Activated CD8-positive, alpha-beta memory T cell treated with anti-CD3 and anti-CD28 coated beads for 48 hours (primary cell): ENCODE data around the gene CDK5RAP2.
"Not testable (repeated sequence)": the region's sequence is repeated elsewhere in the genome, so short reads cannot be mapped to it uniquely, and the experiment has no call there.

Experiments used
- DNase-seq, 3 experiments: peaks; one replicate each; pipeline ENCODE4 v3.0.0-alpha.2; 2020; ENCODE audit warnings: low read depth in 2 of 3, low spot score in 2 of 3

CDK5RAP2 gene

DNA sequence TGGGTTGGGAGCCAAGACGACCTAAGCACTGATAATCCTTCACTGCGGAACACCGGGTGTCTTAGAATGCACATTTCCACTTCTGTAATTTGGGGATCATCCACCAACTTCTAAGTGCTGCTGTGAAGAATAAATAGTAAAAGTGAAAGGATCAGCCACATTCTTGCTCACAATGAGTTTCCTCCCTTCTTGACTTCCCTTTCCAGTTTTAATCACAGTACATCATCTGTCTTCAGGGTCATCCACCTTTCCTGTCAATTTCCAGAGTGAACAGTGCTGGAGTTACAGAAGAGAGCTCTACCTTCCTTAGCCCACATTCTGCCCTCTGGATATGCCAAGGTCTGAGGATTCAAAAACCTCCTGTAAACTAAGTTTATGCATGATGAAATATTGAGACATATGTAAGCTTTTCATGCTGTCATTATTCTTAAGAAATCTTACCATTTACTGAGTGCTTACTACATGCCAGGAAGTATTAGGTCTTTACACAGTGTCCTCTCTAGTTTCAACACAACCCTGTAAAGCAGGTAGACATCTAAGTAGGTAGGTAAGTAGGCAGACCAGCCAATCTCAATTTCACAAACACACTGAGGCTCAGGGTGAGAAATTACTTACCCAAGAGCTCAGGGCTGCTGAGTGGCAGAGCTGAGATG is 105.2 kb downstream of the CDK5RAP2 start:
- no peak for DNase-seq

DNA sequence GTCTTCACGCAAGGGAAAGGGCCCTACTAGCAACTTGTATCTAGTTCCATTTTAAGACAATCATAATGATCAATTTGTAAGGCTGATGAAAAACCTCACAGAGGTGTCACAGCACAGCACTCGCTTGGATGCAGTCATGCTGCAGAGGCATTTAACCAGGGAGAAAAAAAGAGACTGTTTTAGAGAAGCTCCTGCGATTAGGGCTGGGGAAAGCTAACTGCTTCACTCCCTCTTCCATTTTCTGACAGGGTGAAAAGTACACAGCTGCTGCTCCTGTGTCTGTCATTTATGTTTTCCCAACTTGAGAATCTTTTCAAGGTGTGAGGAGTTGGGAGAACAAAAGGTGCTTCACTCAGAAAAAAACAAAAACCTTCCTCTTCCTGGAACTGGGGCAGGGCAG is 106.4 kb downstream of the CDK5RAP2 start:
- no peak for DNase-seq

DNA sequence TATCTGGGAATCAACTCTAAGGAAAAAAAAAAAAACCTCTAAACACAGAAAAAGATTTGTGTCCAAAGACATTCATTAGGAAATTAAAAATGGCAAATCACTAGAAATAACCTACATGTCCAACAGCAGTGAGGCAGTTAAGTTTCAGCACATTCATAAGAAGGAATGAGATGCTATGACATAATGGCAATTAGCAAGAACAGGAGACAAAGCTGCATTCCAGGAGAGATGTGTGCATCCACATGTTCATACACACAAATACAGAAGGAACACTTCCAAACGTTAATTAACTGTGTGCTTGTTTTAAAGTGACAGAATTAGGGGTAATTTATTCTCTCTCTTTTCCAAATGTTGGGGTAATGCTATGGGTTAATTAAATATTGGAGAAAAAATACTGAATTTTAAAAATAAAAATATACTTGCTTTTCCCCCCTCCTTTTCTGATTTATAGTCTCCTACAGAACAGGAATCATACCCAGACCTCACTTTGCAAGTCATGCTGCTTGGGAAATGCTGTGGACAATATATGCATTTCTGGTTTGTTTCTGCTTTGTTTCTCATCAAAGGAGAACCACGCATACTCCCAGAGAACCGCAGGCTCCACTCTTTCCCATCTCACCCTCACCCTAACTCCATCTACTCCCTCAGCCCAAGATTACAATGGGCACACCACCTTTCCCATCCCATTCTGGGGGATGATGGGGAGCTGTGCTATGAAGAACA is 114.1 kb downstream of the CDK5RAP2 start:
- no peak for DNase-seq

DNA sequence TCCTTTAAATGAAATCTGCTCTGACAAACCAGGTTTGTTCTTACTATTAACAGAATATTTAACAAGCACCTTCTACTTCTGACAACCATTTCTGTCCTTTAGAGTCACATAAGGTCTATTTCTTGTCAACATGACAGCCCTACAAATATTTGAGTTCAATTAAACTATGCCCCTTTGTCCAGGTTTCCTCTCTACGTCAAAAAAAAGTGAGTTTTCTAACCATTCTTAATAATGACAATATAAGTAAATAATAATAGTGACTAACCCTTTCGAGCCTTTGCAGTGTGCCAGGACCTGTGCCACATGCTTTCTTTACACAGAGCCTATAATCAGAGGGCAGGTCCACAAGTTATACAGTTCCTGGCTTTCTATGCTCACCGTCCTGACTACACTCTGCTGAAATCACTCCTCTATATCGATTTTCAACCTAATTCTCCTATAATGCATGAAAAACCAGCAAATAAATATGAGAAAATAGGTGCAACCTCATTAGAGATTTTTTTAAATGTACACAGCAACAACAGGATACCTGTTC is 115.0 kb downstream of the CDK5RAP2 start:
- DNase-seq, result no peak

DNA sequence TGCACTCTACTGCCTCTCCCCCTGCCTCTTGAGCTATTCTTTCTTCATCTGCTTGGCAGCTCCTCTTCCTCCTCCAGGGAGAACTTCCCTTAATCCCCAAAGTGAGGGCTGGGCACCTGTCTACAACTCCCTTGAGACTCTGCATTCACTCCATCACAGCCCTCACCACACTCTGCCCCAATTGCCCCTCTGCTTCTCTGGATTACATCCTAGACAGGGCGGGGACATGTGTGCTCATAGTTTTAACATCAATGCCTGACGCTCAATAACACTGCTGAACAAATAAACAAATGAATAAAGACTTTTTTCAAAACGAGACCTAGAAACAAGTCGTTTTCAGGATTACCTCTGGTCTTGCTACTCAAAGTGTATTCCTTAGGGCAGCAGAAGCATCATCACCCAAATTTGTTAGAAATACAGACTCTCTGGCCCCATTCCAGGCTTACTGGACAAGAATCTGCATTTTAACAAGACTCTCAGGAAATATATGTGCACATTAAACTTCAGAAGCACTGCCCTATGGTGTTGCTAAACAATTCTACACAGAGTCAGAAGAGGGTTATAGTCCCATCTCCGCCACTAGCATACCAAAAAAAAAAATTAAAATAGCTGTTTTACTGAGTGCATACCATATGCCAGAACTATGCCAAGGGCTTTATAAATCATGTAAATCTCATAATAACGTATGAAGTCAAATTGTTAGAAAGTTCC is 115.6 kb downstream of the CDK5RAP2 start:
- no peak for DNase-seq

DNA sequence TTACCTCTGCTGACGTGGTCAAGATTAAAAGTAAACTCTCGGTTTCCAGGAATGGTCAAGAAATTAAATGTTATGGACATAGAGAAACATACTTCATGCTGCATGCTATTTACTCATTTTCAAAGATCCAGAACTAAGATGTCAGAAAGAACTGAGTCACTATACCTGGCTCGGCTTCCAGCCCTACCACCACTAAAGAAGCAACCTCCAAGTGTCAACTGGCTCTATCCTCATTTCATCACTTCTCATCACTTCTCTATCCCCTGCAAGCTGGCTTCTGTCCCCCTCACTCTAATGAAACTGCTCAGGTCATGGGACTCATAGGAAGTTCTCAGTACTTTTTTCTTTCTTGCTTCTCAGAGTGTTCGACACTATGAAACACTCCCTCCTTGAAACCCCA is 116.2 kb downstream of the CDK5RAP2 start:
- no peak for DNase-seq

DNA sequence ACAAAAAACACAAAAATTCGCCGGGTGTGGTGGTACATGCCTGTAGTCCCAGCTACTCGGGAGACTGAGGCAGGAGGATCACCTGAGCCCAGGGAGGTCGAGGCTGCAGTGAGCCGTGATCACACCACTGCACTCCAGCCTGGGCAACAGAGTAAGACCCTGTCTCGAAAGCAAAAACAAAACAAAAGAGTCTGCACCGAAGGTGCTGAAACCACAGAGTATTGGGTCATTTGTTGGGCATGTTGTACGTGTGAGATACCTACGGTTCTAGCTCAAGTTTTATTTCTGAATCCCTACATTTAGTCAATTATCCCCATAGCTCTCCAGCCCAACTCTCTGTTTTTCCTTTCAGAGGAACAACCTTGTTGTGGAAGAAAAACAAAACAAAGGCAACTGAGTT is 118.3 kb downstream of the CDK5RAP2 start:
- not testable (repeated sequence) for DNase-seq

DNA sequence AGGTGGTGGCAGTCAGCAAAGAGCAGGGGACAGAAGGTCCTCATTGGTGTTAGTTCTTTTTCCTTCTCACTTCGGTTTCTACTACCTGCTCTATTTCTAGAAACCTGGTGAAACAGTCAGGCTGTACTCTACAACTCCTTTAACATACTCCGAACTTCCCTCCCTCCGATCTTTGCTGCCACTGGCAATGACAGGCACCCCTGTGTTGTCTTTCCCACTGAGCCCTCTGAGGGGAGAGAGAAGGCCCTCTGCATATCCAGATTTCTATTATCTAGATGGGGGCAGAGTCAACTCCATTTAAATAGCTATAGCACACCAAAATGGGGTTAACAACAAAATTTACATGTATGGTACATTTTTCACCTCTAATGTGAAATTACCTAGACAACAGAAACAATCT is 123.7 kb downstream of the CDK5RAP2 start:
- DNase-seq, result no peak

DNA sequence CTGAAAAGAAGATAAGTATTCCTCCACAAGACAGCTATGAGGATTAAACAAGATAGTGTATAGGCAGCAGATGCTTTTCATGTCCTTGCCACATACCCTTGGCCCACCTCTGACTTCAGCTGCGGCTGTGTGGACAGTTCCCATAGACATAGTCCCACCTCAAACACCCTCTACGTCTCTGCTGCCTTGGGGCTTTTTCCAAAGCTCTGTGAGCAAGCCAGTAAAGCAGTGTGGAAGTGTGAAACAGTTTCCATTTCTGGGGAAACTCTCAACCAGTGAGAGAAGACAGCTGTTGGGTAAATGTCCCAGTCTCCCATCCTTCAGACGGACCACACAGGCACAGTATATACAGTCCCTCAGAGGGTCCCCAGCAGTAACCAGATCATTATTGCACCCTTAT is 125.5 kb downstream of the CDK5RAP2 start:
- DNase-seq, result no peak

DNA sequence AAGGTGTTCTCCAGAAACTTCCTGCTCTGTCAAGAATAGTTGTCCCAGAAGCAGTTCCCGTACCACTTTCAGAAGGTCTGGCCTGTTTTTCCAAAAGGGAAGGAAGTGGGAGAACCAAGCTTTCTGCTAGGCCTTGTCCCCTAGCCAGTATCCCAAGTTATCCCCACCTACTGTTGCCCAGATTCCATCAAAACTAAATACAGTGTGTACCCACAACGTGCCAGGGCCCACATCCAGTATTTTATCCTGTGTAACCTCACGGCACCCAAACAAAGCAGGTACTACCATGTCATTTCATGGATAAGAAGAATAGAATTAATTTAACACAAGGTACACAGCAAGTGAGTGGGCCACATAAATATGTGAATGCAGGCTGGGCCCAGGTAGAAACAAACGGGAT is 126.2 kb downstream of the CDK5RAP2 start:
- DNase-seq, result no peak

DNA sequence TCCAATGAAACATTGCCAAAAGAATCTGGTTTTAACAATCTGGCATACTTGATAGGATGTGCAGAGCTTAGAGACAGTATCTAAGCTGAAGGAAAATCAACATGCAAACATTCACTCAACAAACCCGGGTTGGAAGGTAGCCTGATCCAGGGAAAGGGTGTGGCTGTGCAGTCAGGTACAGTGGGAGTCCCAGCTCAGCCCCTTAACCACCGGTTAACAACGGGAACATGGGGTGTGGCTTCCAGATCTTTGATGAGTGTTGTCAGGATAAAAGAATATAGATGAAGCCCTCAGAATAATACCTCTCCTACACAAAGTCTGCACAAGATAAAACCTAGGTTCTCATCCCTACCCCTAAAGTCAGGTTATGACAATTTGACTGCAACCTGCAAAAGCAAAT is 127.3 kb downstream of the CDK5RAP2 start:
- DNase-seq, result no peak

DNA sequence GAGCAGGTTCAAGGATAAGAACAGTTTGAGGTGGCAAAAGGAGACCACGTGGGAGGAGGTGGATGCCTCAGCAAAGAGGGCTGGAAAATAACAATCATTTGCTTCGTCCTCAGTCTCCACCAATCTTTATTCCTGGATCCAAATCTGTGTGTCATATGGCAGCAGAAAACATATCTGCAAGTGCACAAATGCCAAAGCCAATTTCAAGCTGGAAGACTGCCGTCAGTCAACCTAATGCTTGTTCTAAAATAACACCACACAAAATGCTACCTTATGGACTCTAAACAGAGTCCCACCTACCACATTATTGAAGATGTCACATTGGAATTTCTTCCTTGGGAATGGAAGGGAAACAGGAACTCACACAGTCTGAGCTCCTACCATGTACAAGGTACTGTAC is 129.1 kb downstream of the CDK5RAP2 start:
- no peak for DNase-seq

DNA sequence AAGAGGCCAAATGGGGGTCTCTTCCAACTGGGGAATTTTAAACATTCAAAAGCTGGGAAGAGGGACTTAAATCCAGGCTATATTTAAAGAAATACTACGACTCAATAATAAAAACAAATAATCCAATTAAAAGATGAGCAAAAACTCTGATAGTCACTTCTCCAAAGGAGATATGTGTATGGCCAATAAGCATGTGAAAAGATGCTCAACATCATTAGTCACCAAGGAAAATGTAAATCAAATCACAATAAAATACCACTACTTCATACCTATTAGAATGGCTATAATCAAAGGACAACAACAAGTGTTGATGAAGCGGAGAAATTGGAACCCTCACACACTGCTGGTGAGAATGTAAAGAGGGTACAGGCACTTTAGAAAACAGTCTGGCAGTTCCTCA is 130.4 kb downstream of the CDK5RAP2 start:
- DNase-seq, result no peak

DNA sequence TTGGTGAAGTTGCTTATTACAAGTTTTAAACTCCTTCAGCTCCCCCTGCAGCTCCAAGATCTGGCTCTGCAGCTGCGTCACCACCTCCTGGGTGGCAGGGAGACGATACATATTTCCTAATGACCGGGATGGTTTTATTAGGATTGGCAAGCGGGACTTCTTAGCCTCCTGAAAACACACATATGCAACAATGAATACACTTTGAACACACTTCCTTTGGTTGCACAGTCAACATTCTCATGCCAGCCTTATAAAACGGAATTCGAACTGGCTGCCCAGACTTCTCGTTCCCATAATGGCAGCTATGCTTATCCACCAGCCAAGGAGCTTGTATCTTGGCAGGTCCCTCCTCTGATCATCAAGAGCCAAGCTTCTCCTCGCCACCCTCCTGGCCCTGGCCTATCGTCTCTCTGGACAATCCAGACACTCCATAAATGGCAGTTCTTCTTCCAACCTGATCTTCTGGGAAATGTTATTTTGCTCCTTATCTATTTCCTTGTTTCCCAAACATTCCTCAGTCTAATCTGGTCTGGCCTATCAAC is 131.9 kb downstream of the CDK5RAP2 start:
- DNase-seq, result no peak

DNA sequence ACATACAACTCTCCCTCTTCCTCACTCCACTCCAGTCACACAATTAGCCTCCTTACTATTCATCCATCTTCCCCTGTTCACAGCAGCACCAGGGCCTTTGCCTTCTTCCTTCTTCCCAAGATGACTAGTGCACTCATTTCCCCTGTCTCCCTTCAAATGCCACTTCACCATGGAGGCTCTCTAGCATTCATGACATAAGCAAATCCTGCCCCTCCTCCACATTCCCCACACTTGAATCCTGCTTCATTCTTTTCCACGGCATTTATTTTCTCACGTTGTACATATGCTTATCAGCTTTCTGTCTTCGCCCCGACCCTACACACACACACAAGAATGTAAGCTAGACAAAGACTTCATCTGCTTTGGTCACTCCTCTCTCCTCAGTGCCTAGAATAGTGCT is 133.3 kb downstream of the CDK5RAP2 start:
- DNase-seq, result no peak

DNA sequence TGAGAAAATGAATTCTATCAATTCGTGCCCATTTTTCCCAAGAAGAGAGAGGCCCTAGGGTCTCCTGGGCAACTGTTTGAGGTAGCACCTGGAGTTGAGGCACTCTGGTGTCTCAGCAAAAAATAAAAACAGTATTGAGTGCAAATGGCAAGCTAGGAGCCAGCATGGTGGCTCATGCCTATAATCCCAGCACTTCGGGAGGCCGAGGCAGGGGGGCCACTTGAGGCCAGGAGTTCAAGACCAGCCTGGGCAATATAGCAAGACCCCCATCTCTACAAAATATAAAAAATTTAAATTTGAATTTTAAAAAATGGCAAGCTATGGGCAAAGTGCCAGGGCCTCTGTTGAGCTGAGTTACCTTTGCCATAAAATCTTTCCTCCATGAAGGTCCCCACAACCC is 136.0 kb downstream of the CDK5RAP2 start:
- DNase-seq, result no peak

DNA sequence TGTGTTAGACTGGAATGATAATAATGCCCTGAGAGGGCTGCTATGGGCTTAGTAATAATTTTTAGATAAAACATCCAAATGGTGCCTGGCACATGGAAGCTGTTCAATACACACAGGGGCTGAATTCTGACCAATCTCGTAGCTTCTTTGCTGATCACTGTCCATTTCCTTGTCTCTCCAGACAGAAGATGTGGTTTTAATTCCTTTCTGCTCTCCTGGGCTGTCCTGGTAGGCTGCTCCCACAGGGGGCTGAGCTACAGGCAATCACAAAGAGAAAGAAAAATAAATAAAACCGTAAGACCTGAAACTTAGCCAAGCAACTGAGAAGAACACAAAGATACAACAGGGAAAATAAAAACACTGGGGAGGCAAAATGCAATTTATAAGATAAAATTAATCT is 136.5 kb downstream of the CDK5RAP2 start:
- no peak for DNase-seq

DNA sequence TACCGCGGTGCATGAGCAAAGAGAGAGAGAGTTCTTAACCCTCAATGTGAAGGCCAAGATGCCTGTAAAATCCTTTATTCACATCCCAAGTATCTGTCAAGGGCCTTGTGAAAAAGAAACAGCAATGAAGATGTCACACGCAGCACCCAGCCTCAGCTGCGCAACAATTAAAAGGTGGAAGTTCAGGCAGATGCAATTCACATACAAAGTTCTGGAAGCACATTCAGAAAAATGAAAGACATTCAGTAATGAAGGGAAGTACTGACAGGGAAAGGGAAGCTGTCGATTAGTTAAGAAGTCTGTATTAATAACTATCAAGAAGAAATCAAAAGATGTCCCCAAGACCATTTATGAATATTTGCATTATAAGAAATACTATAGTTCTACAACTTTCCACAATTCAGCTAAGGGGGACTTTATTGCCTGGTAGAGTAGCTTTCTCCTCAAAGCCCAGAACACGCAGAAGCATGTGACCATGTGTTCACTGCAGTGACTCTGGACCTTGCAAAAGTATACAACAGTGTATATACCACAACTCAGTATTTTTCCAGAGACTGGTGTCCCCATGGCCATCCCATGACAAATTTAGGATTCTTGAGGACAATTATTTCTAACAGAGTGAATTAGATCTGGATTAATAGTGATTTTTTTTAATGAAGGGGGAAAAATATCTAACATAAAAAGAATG is 137.5 kb downstream of the CDK5RAP2 start:
- DNase-seq, result no peak

DNA sequence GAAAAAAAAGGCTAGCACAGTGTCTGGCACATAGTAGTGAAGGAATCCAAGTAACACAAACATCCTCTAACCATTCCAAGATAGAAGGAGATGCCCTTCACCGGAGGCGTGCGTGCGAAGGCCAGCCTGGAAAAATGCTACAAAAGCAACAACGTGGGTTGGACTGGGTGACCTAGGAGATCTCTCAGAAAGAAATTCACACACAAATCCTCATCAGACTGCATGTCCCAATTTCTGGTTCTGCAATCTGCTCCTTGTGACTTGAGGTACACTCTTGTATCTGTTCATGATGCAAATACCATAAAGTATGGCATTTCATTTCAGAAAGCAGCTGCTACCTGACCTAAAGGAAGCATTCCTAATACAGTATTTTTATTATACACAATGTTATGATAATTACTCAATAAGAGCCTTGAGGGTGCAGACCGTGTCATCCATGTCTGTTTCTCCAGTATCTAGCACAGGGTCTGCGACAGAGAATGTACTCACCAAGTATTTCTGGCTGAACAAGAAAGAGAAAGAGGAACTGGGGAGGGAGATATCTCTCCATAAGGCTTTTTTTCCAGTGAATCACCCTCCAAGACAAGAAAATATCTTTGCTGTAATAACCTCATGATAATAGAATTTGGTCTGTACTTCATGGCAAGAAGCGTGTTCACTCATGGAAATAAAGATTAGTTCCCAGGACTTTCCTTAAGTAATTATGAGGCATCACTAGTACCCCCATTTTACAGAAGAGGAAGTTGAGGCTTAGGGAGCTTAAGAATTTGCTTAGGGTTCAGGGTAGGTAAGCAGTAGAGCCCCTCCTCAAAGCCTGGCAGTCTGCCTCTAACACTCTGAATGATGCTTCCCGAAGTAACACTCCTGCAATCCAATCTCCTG is 138.3 kb downstream of the CDK5RAP2 start:
- no peak for DNase-seq

DNA sequence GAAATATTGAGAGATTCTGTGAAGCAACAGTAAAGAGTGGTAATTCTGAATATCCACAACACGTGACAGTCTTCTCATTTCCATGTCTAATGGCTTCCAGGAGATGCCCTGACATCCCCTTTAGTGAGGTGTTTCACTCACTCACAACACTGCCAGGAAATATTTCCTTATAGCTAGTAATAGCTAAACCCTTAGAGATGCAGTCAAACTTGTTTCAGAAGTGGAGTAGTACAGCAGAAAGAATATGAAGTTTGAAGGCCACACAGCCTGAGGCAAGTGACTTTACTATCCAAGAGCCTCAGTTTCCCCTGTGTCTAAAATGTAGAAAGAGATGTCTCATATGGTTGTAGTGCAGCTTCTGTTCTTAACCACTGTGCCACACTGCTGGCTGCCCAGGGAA is 139.2 kb downstream of the CDK5RAP2 start:
- DNase-seq, result no peak
